Amniotic stem cell (primary cell): ENCODE measurements around the gene CXCL12.

Source experiments
- DNase-seq: peaks from one replicate; lab custom pipeline; 2025; lab: John Stamatoyannopoulos, UW

Gene CXCL12

DNA sequence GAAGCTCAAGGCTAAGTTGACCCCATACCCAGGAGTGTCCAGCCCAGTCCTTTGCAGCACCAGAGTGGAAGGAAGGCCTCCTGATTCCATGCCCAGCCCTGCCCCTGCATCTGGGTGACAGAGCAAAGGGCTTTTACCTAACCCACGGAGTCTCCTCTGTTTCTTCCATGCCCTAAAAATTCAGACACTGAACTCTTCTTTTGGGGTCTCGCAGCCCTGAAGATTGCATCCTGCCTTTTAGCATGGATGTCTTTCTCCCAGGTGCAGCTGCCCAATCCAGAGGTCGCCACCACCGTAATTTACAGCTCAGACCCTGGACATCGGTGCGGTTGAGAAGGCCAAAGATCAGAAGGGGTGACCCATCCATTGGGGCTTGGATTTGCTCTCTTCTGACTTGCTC is 50.8 kb downstream of the CXCL12 start:
- no peak for DNase-seq

DNA sequence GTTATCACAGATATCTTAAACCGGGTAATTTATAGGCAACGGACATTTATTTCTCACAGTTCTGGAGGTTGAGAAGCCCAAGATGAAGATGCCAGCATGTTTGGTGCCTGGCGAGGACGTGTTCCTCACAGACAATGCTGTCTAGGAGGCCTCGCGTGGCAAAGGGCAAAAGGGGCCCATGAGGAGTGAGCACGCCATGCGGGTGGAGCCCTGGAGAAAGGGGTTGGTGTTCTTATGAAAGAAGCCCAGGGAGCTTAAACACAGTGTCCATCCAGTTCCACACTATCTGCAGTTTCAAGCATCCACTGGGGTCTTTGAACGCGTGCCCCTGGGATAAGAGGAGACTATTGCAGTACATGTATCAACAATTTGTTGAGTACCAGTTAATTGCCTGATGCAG is 51.4 kb downstream of the CXCL12 start:
- DNase-seq, result no peak

DNA sequence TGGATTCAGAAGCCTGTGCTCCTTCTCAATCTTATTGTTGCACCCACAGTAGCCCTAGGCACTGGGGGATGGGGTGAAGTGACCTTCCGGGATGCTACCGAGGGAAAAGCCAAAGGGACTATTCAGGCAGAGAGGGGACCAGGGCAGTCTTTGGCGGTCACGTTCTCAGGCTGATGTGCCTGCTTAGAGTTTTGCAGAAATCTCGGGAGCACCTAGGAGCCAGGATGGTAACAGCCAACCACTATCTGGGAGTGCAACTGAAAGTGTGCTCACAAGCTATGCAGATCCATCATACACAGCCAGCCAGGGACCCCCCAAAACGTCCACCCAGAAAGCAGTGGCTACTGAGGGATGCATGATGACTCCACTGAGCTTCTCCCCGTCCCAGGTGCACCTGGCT is 52.4 kb downstream of the CXCL12 start:
- no peak for DNase-seq

DNA sequence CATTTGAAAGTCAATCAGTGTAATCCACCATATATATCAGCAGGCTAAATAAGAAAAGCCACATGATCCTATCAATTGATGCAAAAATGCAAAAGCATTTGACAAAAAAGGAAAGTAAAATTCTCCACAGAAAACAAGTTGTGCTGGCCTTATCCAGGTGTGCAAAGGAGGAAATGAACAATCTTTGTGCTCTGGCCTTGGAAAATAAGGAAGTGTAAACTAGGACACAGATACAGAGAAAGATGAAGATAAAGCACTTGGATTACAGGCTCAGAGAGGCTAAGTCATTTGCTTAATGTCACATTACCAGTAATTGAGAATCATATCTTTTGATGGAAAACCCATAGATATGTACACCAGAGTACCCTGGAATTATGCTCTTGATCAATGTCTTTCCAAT is 54.5 kb downstream of the CXCL12 start:
- no peak for DNase-seq

DNA sequence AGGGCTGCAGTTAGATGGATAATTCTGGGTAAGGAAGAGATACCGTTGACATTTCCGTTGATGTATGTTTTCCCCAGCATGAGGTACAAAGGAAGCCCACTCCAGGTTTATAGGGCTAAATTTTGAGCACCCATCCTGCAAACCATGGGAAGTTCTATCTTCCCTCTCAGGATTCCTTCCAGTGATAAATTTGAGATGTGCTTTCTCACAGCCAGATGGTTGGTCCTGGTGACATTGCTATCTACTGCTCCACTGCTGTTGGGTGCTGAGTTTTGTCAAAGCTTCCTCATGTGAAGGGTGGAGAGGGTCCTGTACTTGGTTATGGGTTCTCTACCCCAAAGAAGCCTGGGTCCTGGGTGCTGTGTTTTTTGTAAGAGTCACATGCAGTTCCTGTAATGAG is 57.4 kb downstream of the CXCL12 start:
- no peak for DNase-seq
